Hepatocyte (in vitro differentiated cells): ENCODE results near the gene LPP. TPM values are rescaled to one million over a fixed set of nuclear protein-coding genes. Genes with fewer than 3 reads are reported as not detected.

ENCODE experiments used
- DNase-seq: peaks from one replicate; pipeline ENCODE4 v3.0.0-alpha.2; 2016; ENCODE audit warnings: low spot score
- H2AFZ ChIP-seq: fragments of 200-600 bp; sonication (generic); 2 replicates; pipeline ENCODE4 v1.6.0; 2016; ENCODE audit warnings: antibody characterized with exemption, mild to moderate bottlenecking
- H3K27ac ChIP-seq: fragments of 200-600 bp; sonication (generic); 2 replicates; pipeline ENCODE4 v1.5.1; 2016; ENCODE audit warnings: mild to moderate bottlenecking
- H3K27me3 ChIP-seq: fragments of 200-600 bp; sonication (generic); 2 replicates; pipeline ENCODE4 v1.6.1; 2016
- H3K36me3 ChIP-seq: fragments of 200-600 bp; sonication (generic); replicated peaks from 2 replicates; pipeline ENCODE4 v1.5.1; 2016; ENCODE audit warnings: low read depth; ENCODE audit not compliant: insufficient read depth
- H3K4me1 ChIP-seq: fragments of 200-600 bp; sonication (generic); 2 replicates; pipeline ENCODE4 v1.5.1; 2016; ENCODE audit warnings: mild to moderate bottlenecking, moderate library complexity; ENCODE audit not compliant: insufficient read depth
- H3K4me2 ChIP-seq: fragments of 200-600 bp; sonication (generic); 2 replicates; pipeline ENCODE4 v1.6.0; 2016
- H3K4me3 ChIP-seq: fragments of 200-600 bp; sonication (generic); 2 replicates; pipeline ENCODE4 v1.5.1; 2016; ENCODE audit warnings: mild to moderate bottlenecking
- H3K79me2 ChIP-seq: fragments of 200-600 bp; sonication (generic); 2 replicates; pipeline ENCODE4 v1.6.0; 2017; ENCODE audit warnings: mild to moderate bottlenecking
- H3K9me2 ChIP-seq: fragments of 200-600 bp; sonication (generic); replicated peaks from 2 replicates; pipeline ENCODE4 v1.6.0; 2017; ENCODE audit warnings: mild to moderate bottlenecking; ENCODE audit not compliant: insufficient read depth
- H3K9me3 ChIP-seq: fragments of 200-600 bp; sonication (generic); 2 replicates; pipeline ENCODE4 v1.5.1; 2016; ENCODE audit warnings: low read depth, mild to moderate bottlenecking
- H4K20me1 ChIP-seq: fragments of 200-600 bp; sonication (generic); 2 replicates; pipeline ENCODE4 v1.6.0; 2016; ENCODE audit warnings: mild to moderate bottlenecking; ENCODE audit not compliant: insufficient read depth, poor library complexity, severe bottlenecking
- CTCF ChIP-seq: fragments of 200-600 bp; sonication (generic); IDR thresholded peaks from 2 replicates; pipeline ENCODE4 v1.5.1; 2016; ENCODE audit warnings: antibody characterized with exemption, mild to moderate bottlenecking; ENCODE audit not compliant: poor library complexity
- EZH2 ChIP-seq: fragments of 200-600 bp; sonication (generic); IDR thresholded peaks from 2 replicates; pipeline ENCODE4 v1.6.1; 2016; ENCODE audit warnings: antibody characterized with exemption, mild to moderate bottlenecking, borderline replicate concordance
- EZH2phosphoT487 ChIP-seq: fragments of 200-600 bp; sonication (generic); IDR thresholded peaks from one replicate; pipeline ENCODE4 v1.6.1; 2018; ENCODE audit warnings: antibody characterized with exemption, mild to moderate bottlenecking, low read depth, moderate library complexity; ENCODE audit not compliant: unreplicated experiment, severe bottlenecking
- WGBS: methylation state at CpG from one replicate; pipeline ENCODE4 v1.1.6; 2016; ENCODE audit warnings: low lambda C conversion rate; ENCODE audit errors: missing lambda C conversion rate; 5-methylcytosine and 5-hydroxymethylcytosine counted together
- polyA plus RNA-seq: library from polyadenylated mRNA; unstranded; fragments of >200 nt; fragmentation: Nextera tagmentation; extraction: Ambion mirVana; gene quantifications from 2 replicates; pipeline ENCODE4 v1.2.1, GENCODE V29; 2016
- total RNA-seq: library from RNA; depleted of rRNA; stranded (reverse); fragments of >200 nt; gene quantifications from 2 replicates; pipeline ENCODE4 v1.2.3, GENCODE V29; 2014

Gene LPP
- total and polyA plus RNA-seq, 2 experiments from 2014 or later: 53.2 to 73.8 TPM

DNA sequence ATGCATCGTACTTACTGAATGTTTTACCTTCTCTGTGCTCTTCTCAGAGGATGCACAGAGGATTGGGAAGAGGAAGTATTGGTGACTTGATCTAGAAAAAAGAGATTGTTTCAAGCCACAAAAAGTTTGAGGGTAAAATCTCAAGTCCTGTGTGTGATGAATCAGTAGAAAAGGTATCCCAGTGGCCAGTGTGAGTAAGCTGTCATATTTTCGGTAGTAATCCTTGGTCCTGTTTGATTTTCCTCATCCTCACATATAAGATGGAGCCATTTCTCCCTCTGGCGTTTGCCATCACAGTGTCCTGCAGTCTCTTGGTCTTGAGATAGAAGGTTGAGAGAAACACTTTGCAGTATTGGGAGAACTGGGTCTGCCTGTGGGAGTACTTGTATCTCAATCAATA is 166.8 kb downstream of the LPP start:
- Histone ChIP-seq H3K79me2 (peaks cover 69% of the 10 kb centered on the region), H3K36me3 (no peaks in the 10 kb centered on the region), H2AFZ (no peak overlapping the region), H3K27ac (no peak overlapping the region), H4K20me1 (no peaks in the 10 kb centered on the region), H3K4me3 (no peak overlapping the region), H3K9me3 (no peaks in the 10 kb centered on the region), H3K27me3 (no peaks in the 10 kb centered on the region), H3K9me2 (no peaks in the 10 kb centered on the region), H3K4me1 (no peaks in the 10 kb centered on the region), H3K4me2 (no peak overlapping the region)
- TF ChIP-seq EZH2 (no peak), EZH2phosphoT487 (no peak), CTCF (no peak)
- DNase-seq: no peak
- 97% methylated on average over 3 of the region's 3 CpGs for WGBS

GRCh38 chr3:188321258-188321657 is 167.3 kb downstream of the LPP start:
- no peaks in the 10 kb centered on the region for H3K27me3 ChIP-seq
- H3K4me1 ChIP-seq: no peaks in the 10 kb centered on the region
- peaks cover 71% of the 10 kb centered on the region for H3K79me2 ChIP-seq
- TF ChIP-seq EZH2phosphoT487 (no peak), CTCF (no peak)
- no peaks in the 10 kb centered on the region for H3K36me3 ChIP-seq
- H3K4me3 ChIP-seq: no peak overlapping the region
- no peaks in the 10 kb centered on the region for H4K20me1 ChIP-seq
- H3K27ac ChIP-seq: no peak overlapping the region
- no peaks in the 10 kb centered on the region for H3K9me2 ChIP-seq
- H2AFZ ChIP-seq: no peak overlapping the region
- no peak for DNase-seq
- no peaks in the 10 kb centered on the region for H3K9me3 ChIP-seq
- H3K4me2 ChIP-seq: no peak overlapping the region

GRCh38 chr3:188322135-188322887 is 168.4 kb downstream of the LPP start:
- WGBS: 98% methylated on average over 4 of the region's 4 CpGs
- no peaks in the 10 kb centered on the region for H3K9me2 ChIP-seq
- H4K20me1 ChIP-seq: no peaks in the 10 kb centered on the region
- no peaks in the 10 kb centered on the region for H3K9me3 ChIP-seq
- TF ChIP-seq EZH2phosphoT487 (no peak), CTCF (no peak), EZH2 (no peak)
- H3K27ac ChIP-seq: no peak overlapping the region
- no peak overlapping the region for H3K4me2 ChIP-seq
- H3K79me2 ChIP-seq: peaks cover 69% of the 10 kb centered on the region
- no peak for DNase-seq
- no peaks in the 10 kb centered on the region for H3K36me3 ChIP-seq
- no peak overlapping the region for H2AFZ ChIP-seq
- H3K27me3 ChIP-seq: no peaks in the 10 kb centered on the region
- H3K4me1 ChIP-seq: no peaks in the 10 kb centered on the region
- H3K4me3 ChIP-seq: no peak overlapping the region
